Kasumi-1 (cell line): ENCODE results near the gene RAB25.
"Not testable (repeated sequence)": the region's sequence is repeated elsewhere in the genome, so short reads cannot be mapped to it uniquely, and the experiment has no call there.

Experiments used
- DNase-seq, 2 experiments: peaks; one replicate each; lab custom pipeline; 2025; lab: John Stamatoyannopoulos, UW

The RAB25 gene

GRCh38 chr1:156054500-156055280 is 6.3 kb upstream of the RAB25 start, which contains the start of gene LAMTOR2:
LAMTOR2 (plus strand) TSS chr1:156054782; CDS start chr1:156054890, 108 bp downstream.
- DNase-seq: peak; percentile 98 to 99

DNA sequence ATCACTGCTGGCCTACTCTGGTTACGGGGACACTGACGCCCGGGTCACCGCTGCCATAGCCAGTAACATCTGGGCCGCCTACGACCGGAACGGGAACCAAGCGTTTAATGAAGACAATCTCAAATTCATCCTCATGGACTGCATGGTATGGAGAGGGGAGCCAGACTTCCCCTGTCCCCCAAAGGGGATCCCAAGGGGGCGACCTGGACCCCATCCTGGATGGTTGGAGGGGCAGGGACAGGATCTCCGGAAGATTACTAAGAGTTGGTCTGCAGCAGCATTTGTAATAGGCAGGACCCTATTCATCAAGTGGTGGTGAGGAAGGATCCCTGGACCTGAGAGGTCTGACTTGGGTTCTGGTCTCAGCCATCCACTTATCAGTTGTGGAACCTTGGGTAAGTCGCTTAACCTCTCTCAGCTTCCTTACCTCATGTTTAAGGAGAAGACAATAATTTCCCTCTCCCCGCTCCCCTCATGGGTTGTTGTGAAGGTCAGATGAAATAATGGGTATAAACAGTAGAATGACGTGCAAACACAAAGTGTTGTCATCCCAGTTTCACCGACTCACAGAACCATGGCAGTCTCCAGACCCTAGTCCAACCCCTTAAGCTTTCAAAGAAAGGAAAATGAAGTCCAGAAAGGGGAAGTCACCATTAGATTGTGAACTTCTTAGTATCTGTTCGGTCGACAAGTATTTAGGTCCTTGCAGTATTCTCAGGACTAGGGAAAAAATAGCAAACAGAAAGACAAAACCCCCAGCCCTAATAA is 5.5 kb upstream of the RAB25 start:
- peak; percentile 36 to 63 for DNase-seq

DNA sequence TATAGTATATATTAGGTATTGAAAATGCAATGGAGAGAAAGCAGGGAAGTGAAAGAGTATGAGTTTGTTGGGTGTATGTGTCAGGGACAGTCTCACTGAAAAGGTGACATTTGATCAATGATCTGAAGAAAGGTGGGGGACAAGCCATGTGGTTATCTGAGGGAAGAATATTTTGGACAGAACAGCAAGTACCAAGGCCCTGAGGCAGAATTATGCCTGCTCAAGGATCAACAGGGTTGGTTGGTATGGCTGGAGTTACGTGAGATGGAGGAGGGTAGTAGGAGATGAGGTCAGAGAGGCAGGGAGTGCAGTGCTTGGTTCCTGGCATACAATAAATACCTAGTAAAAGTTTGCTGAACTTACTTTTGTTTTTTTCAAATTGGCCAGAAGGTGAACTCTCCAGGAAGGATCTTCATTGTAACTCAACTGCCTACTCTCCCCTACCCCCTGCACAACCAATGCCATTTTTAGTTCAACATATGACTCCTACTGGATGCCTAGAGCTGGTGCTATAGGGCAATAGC is 4.6 kb upstream of the RAB25 start:
- DNase-seq: no peak

- DNase-seq: no peak
Measured at GRCh38 chr1:156062189-156062588, 1.2 kb downstream of the RAB25 start.

DNA sequence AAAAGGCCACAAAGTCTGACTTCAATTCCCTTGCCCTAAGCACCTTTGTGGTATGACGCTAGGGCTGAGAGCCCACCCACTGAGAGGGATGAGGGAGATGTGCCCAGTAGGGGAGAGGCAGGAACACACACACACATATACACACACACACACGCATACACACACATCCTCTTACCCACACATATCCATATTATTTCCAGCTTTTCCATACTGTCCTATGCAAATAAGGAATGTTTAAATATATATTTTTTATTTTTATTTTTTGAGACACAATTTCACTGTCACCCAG is 3.0 kb downstream of the RAB25 start:
- DNase-seq: no peak

- DNase-seq: no peak
Measured at GRCh38 chr1:156064615-156065014, 3.7 kb downstream of the RAB25 start.

DNA sequence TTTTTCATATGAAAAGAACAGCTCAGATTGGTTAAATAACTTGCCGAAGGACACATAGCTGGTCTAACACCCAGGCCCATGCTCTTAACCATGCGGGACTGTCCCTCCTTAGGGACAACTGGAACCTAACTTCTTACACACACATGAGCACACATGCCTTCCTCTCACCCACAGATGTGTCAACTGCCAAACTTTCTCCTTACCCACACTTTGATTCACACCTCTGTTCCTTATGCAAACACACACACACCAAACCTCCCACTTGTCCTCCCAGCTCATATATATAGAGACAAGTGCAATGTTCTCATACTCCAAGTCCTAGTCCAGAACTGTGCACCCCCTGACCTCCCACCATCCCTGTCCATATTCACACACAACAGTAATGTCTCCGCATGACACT is 4.3 kb downstream of the RAB25 start:
- DNase-seq: no peak

DNA sequence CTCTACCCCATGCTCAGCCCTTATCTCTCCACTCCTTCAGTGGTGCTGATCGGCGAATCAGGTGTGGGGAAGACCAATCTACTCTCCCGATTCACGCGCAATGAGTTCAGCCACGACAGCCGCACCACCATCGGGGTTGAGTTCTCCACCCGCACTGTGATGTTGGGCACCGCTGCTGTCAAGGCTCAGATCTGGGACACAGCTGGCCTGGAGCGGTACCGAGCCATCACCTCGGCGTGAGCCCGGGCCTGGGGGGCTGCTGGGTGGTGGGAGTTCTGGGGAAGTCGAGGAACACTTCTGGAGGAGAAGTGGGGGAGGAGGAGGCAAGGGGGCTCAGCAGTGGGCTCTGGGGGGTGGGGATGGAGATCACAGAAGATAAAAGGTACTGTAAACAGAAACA is 4.9 kb downstream of the RAB25 start:
- no peak for DNase-seq

- DNase-seq: no peak
Measured at GRCh38 chr1:156067262-156067661, 6.3 kb downstream of the RAB25 start.

GRCh38 chr1:156069490-156070455 is 8.8 kb downstream of the RAB25 start:
- DNase-seq: peak; percentile 26 to 40

DNA sequence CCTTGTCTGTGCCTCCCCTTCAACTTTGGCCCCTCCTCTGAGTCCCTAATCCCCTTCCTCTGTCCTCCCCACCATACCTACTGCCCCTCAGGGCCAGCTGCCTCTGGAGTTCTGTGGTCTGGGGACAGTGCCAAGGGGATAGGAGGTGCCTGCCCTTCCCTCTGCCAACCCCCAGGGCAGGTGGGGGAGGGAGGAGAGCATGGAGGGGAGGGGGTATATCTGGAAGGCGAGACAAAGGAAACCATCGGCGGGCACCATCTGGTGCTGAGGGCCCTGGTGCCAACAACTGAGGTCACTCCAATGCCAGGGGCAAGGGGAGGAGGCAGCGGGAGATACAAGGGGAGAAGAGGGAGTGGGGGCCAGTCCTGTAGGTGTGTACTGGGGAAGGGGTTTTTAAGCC is 9.6 kb downstream of the RAB25 start:
- no peak for DNase-seq

DNA sequence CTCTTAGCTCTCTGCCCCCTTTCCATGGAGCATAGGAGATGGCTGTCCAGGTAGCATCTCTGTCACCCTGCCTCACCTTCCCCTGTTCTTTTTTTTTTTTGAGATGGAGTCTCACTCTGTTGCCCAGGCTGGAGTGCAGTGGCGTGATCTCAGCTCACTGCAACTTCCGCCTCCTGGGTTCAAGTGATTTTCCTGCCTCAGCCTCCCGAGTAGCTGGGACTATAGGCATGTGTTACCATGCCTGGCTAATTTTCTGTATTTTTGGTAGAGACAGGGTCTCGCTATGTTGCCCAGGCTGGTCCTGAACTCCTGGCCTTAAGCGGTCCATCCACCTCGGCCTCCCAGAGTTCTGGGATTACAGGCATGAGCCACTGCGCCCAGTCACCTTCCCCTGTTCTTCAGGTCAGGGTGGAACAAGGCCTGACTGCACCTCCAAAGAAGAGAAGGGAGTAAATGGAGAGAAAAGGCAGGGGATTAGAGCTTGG is 10.4 kb downstream of the RAB25 start:
- DNase-seq: not testable (repeated sequence)

GRCh38 chr1:156072251-156072650 is 11.3 kb downstream of the RAB25 start:
- no peak for DNase-seq

GRCh38 chr1:156073110-156073687 is 12.2 kb downstream of the RAB25 start:
- no peak for DNase-seq

GRCh38 chr1:156073740-156074139 is 12.8 kb downstream of the RAB25 start:
- no peak for DNase-seq

GRCh38 chr1:156074661-156075060 is 13.7 kb downstream of the RAB25 start:
- no peak for DNase-seq

GRCh38 chr1:156075162-156075561 is 14.2 kb downstream of the RAB25 start:
- peak; percentile 39 to 41 for DNase-seq

- no peak for DNase-seq
Measured at GRCh38 chr1:156075775-156076204, 14.8 kb downstream of the RAB25 start.

DNA sequence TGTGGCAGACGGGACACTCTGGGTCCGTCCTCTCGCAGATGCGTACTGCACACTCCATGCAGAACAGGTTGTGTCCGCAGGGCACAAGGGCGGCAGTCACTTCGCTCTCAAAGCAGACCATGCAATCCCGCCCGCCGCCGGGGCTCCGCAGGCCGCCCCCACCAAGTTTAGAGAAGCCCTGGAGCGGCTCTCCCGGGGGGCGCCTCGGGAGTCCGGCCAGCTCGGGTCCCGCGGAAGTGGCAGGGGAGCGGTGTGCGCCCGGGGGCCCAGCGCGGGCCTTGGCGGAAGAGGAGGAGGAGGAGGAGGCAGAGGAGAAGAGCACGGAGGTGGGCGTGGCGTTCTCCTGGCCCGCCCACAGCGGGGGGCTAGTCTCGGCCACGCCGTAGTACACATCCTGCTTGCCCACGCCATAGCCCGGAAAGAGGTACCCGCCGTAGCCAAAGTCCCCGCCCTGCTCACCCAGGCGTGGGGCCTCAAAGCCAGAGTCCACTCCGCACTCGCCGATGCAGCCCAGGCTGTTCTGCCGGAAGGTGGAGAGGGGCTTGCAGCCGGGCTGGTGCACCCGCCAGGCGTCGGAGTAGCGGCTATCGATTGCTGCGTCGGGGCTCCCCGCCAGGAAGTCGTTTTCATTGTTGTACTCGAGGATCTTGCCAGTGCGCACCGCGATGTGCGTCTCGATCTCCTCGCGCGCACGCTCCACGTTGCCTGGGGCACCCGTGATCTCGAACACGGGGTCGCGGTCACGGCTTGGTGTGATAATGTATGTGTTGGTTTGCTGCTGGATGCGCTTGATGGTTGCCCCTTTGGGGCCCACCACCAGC is 15.9 kb downstream of the RAB25 start:
- no peak for DNase-seq

GRCh38 chr1:156077430-156077760 is 16.4 kb downstream of the RAB25 start:
- no peak for DNase-seq

- DNase-seq: no peak
Measured at GRCh38 chr1:156078728-156079127, 17.8 kb downstream of the RAB25 start.
